HG03060 (cell line): ENCODE data around the gene CES4A.

Experiments used
- ATAC-seq: cut with Tn5 transposase; IDR thresholded peaks from one replicate; pipeline ENCODE4 v1.9.1; 2021; ENCODE audit warnings: low read depth, moderate number of reproducible peaks; ENCODE audit not compliant: unreplicated experiment

The CES4A gene

GRCh38 chr16:67017421-67017750, 29.0 kb downstream of the CES4A start:
- no peak for ATAC-seq

- ATAC-seq, result peak; percentile 95
Measured at GRCh38 chr16:67017810-67018488, 29.6 kb downstream of the CES4A start.

- no peak for ATAC-seq
Measured at GRCh38 chr16:67019171-67019570, 30.8 kb downstream of the CES4A start.

- no peak for ATAC-seq
Measured at GRCh38 chr16:67021321-67021720, 32.9 kb downstream of the CES4A start.

- ATAC-seq, result no peak
Measured at GRCh38 chr16:67022531-67023214, 34.3 kb downstream of the CES4A start.

- ATAC-seq, result no peak
Measured at GRCh38 chr16:67023689-67024088, 35.3 kb downstream of the CES4A start.

- no peak for ATAC-seq
Measured at GRCh38 chr16:67024384-67025209, 36.2 kb downstream of the CES4A start.

GRCh38 chr16:67025210-67025550, 36.8 kb downstream of the CES4A start:
- no peak for ATAC-seq

- ATAC-seq, result no peak
Measured at GRCh38 chr16:67026570-67026969, 38.2 kb downstream of the CES4A start.

GRCh38 chr16:67027046-67027445, 38.7 kb downstream of the CES4A start:
- no peak for ATAC-seq

- no peak for ATAC-seq
Measured at GRCh38 chr16:67028167-67028695, 39.8 kb downstream of the CES4A start.

- no peak for ATAC-seq
Measured at GRCh38 chr16:67028696-67029253, 40.4 kb downstream of the CES4A start, which contains the start of gene CBFB. Gene CBFB, plus strand, starts transcription at chr16:67029149. Its CDS starts 259 bp downstream, at chr16:67029408.

- no peak for ATAC-seq
Measured at GRCh38 chr16:67029254-67030096, 41.1 kb downstream of the CES4A start.

- ATAC-seq, result no peak
Measured at GRCh38 chr16:67030221-67030962, 42.0 kb downstream of the CES4A start.

- no peak for ATAC-seq
Measured at GRCh38 chr16:67034487-67034886, 46.1 kb downstream of the CES4A start.

GRCh38 chr16:67035364-67035763, 47.0 kb downstream of the CES4A start:
- no peak for ATAC-seq

- ATAC-seq, result no peak
Measured at GRCh38 chr16:67036323-67036741, 47.9 kb downstream of the CES4A start.

GRCh38 chr16:67039260-67040020, 51.1 kb downstream of the CES4A start:
- no peak for ATAC-seq

- ATAC-seq, result no peak
Measured at GRCh38 chr16:67040166-67040565, 51.8 kb downstream of the CES4A start.
